Ishikawa (cell line): Measurements from ENCODE around the gene TPX2.

Source experiments
- CEBPB ChIP-seq: IDR thresholded peaks from 2 replicates; pipeline ENCODE4 v1.6.1; 2012
- CREB1 ChIP-seq: IDR thresholded peaks from 2 replicates; pipeline ENCODE4 v1.6.1; 2012; ENCODE audit warnings: low read depth
- EGR1 ChIP-seq: IDR thresholded peaks from 2 replicates; pipeline ENCODE4 v1.6.1; 2012
- EP300 ChIP-seq: IDR thresholded peaks from 2 replicates; pipeline ENCODE4 v1.6.1; 2012; ENCODE audit warnings: borderline replicate concordance
- FOXM1 ChIP-seq: IDR thresholded peaks from 2 replicates; pipeline ENCODE4 v1.6.1; 2012; ENCODE audit warnings: low read depth, borderline replicate concordance
- NFIC ChIP-seq: IDR thresholded peaks from 2 replicates; pipeline ENCODE4 v1.6.1; 2012
- RAD21 ChIP-seq: IDR thresholded peaks from 2 replicates; pipeline ENCODE4 v1.6.1; 2012; ENCODE audit warnings: low read depth
- REST ChIP-seq: IDR thresholded peaks from 2 replicates; pipeline ENCODE4 v1.6.1; 2012; ENCODE audit warnings: low read depth, mild to moderate bottlenecking
- TAF1 ChIP-seq: IDR thresholded peaks from 2 replicates; pipeline ENCODE4 v1.6.1; 2012; ENCODE audit warnings: low read depth, mild to moderate bottlenecking
- TCF12 ChIP-seq: IDR thresholded peaks from 2 replicates; pipeline ENCODE4 v1.6.1; 2012; ENCODE audit warnings: low read depth
- TEAD4 ChIP-seq: IDR thresholded peaks from 2 replicates; pipeline ENCODE4 v1.6.1; 2012
- USF1 ChIP-seq: IDR thresholded peaks from 2 replicates; pipeline ENCODE4 v1.6.1; 2012
- YY1 ChIP-seq: IDR thresholded peaks from 2 replicates; pipeline ENCODE4 v1.6.1; 2012; ENCODE audit warnings: low read depth
- ZBTB7A ChIP-seq: IDR thresholded peaks from 2 replicates; pipeline ENCODE4 v1.6.1; 2012; ENCODE audit warnings: low read depth
- TF ChIP-seq, protein P1 (sequence below): IDR thresholded peaks from 2 replicates; pipeline ENCODE4 v1.6.1; 2012

Gene TPX2, protein sequence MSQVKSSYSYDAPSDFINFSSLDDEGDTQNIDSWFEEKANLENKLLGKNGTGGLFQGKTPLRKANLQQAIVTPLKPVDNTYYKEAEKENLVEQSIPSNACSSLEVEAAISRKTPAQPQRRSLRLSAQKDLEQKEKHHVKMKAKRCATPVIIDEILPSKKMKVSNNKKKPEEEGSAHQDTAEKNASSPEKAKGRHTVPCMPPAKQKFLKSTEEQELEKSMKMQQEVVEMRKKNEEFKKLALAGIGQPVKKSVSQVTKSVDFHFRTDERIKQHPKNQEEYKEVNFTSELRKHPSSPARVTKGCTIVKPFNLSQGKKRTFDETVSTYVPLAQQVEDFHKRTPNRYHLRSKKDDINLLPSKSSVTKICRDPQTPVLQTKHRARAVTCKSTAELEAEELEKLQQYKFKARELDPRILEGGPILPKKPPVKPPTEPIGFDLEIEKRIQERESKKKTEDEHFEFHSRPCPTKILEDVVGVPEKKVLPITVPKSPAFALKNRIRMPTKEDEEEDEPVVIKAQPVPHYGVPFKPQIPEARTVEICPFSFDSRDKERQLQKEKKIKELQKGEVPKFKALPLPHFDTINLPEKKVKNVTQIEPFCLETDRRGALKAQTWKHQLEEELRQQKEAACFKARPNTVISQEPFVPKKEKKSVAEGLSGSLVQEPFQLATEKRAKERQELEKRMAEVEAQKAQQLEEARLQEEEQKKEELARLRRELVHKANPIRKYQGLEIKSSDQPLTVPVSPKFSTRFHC

DNA sequence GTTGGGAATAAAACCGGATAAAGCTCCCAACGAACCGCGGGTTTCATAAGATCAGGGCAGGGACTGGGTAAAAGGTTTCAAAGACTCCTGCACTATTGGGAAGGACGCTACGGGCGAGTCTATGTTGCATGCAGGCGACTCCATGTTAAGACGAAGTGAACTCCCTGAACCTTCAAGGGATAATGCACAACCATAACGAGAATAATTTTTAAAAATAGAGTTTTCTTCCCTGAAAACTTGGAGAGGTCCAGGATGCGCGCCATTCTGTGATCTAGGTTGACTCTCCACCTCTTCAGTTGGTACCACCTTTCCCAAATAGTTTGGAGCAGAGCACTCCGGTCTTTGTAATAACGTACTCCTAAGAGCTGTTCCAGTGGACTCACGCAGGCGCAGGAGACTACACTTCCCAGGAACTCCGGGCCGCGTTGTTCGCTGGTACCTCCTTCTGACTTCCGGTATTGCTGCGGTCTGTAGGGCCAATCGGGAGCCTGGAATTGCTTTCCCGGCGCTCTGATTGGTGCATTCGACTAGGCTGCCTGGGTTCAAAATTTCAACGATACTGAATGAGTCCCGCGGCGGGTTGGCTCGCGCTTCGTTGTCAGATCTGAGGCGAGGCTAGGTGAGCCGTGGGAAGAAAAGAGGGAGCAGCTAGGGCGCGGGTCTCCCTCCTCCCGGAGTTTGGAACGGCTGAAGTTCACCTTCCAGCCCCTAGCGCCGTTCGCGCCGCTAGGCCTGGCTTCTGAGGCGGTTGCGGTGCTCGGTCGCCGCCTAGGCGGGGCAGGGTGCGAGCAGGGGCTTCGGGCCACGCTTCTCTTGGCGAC lies at the start of gene TPX2:
Gene TPX2 (plus strand): TSS at position 562 of the 821 bp plus-strand sequence. CDS start 18,187 bp downstream, outside the sequence.
- TF ChIP-seq TAF1 (peak; percentile 56; the same call in 1 of the 2 replicates), TEAD4 (0 out of 2 replicates have a peak, but pooled peaks have one; percentile 12), TCF12 (no peak; the same call in 1 of the 2 replicates), CREB1 (peak; percentile 51), NFIC (peak; percentile 56; the same call in 1 of the 2 replicates), FOXM1 (peak; percentile 99), ZBTB7A (0 out of 2 replicates have a peak, but pooled peaks have one; percentile 43), EP300 (peak; percentile 39; the same call in 1 of the 2 replicates), RAD21 (no peak), EGR1 (no peak)
- TF ChIP-seq, protein P1, sequence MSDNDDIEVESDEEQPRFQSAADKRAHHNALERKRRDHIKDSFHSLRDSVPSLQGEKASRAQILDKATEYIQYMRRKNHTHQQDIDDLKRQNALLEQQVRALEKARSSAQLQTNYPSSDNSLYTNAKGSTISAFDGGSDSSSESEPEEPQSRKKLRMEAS: peak; percentile 68

- TF ChIP-seq EGR1: no peak
- no peak for TF ChIP-seq FOXM1
- TF ChIP-seq, protein P1: no peak
- TF ChIP-seq ZBTB7A: no peak
These were observed 48.9 kb upstream of the TPX2 start for GRCh38 chr20:31690124-31690666.

GRCh38 chr20:31691646-31692275 lies 47.3 kb upstream of the TPX2 start:
- TF ChIP-seq, protein P1: no peak
- 0 out of 2 replicates have a peak, but pooled peaks have one; percentile 10 for TF ChIP-seq NFIC

DNA sequence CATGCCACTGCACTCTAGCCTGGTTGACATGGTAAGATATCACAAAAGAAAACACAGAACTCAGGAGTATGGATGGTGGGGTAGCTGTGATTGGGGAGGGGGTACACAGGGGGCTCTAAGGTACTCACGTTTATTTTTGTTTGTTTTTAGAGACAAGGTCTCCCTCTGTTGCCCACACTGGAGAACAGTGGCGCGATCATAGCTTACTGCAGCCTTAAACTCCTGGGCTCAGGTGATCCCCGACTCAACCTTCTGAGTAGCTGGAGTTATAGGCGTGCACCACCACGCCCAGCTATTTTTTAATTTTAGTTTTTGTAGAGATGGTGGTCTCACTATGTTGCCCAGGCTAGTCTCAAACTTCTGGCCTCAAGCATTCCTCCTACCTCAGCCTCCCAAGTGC lies 45.7 kb upstream of the TPX2 start:
- no peak for TF ChIP-seq FOXM1
- TF ChIP-seq CEBPB: no peak
- no peak for TF ChIP-seq EGR1
- no peak for TF ChIP-seq NFIC
- no peak for TF ChIP-seq YY1
- TF ChIP-seq TCF12: no peak
- no peak for TF ChIP-seq CREB1
- no peak for TF ChIP-seq EP300
- no peak for TF ChIP-seq RAD21
- TF ChIP-seq REST: no peak
- no peak for TF ChIP-seq USF1
- TF ChIP-seq TAF1: no peak
- TF ChIP-seq, protein P1: no peak
- TF ChIP-seq ZBTB7A: no peak
- TF ChIP-seq TEAD4: no peak

GRCh38 chr20:31693987-31694661 lies 45.0 kb upstream of the TPX2 start:
- peak; percentile 99 for TF ChIP-seq TCF12
- peak; percentile 94 for TF ChIP-seq FOXM1
- TF ChIP-seq EGR1: peak; percentile 79
- no peak for TF ChIP-seq TAF1
- peak; percentile 80 for TF ChIP-seq TEAD4
- TF ChIP-seq YY1: peak; percentile 49; the same call in 1 of the 2 replicates
- peak; percentile 89 for TF ChIP-seq NFIC
- TF ChIP-seq, protein P1: peak; percentile 56; the same call in 1 of the 2 replicates
- peak; percentile 99 for TF ChIP-seq ZBTB7A
- TF ChIP-seq CREB1: no peak
- no peak for TF ChIP-seq REST
- TF ChIP-seq CEBPB: 0 out of 2 replicates have a peak, but pooled peaks have one; percentile 14
- TF ChIP-seq RAD21: 0 out of 2 replicates have a peak, but pooled peaks have one; percentile 14
- peak; percentile 96 for TF ChIP-seq EP300
- no peak for TF ChIP-seq USF1
